ENCODE results near the gene ZDHHC1.

The ZDHHC1 gene

DNA sequence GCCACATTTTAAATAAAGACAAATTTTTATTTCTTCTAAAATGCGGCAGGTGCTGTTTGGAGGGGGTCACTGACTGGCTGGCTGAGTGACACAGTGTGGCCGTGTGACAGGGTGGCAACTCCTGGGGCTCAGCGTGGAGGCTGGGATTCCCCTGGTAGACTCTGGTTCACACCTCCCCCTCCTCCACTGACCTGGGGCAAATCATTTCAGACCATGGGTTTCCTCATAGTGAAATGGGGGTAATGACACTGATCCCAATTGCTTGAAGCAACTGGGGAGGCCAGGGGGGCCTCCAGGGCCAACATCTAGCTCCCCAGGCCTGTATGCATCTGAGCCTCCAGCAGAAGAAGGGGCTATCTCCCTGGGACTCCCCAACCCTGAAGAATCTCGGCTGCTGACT lies 21.2 kb upstream of the ZDHHC1 start:
- Histone ChIP-seq H3K4me1 (ENCODE audit: insufficient read depth, low read length) (peaks cover 10% of the 10 kb centered on the region; the same call in 1 of the 2 replicates), H3K4me3 (ENCODE audit: low read length) (no peak overlapping the region), H3K9me3 (ENCODE audit: insufficient read depth, low read depth, low read length) (no peaks in the 10 kb centered on the region), H3K27me3 (ENCODE audit: insufficient read depth, low read length) (no peaks in the 10 kb centered on the region), H3K27ac (ENCODE audit: low read length) (no peak overlapping the region), H3K36me3 (ENCODE audit: insufficient read depth, low read depth, low read length) (peaks cover 20% of the 10 kb centered on the region), H3K9ac (ENCODE audit: low read depth, low read length) (no peak overlapping the region)

DNA sequence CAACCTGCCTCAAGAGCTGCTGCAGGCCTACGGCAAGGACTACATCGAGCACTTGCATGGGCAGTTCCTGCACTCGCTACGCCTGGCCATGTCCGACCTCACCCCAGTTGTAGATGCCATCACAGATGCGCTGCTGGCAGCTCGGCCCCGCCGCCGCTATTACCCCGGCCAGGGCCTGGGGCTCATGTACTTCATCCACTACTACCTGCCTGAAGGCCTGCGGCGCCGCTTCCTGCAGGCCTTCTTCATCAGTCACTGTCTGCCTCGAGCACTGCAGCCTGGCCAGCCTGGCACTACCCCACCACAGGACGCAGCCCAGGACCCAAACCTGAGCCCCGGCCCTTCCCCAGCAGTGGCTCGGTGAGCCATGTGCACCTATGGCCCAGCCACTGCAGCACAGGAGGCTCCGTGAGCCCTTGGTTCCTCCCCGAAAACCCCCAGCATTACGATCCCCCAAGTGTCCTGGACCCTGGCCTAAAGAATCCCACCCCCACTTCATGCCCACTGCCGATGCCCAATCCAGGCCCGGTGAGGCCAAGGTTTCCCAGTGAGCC lies 20.4 kb upstream of the ZDHHC1 start:
- no peak overlapping the region for H3K27ac ChIP-seq (ENCODE audit: low read length)
- 0 out of 2 replicates have a peak, but pooled peaks cover 2% of the 10 kb centered on the region for H3K27me3 ChIP-seq (ENCODE audit: insufficient read depth, low read length)
- H3K9ac ChIP-seq (ENCODE audit: low read depth, low read length) = no peak overlapping the region
- H3K4me1 ChIP-seq (ENCODE audit: insufficient read depth, low read length) = peaks cover 13% of the 10 kb centered on the region; the same call in 1 of the 2 replicates
- no peaks in the 10 kb centered on the region for H3K9me3 ChIP-seq (ENCODE audit: insufficient read depth, low read depth, low read length)
- no peak overlapping the region for H3K4me3 ChIP-seq (ENCODE audit: low read length)
- H3K36me3 ChIP-seq (ENCODE audit: insufficient read depth, low read depth, low read length) = peaks cover 20% of the 10 kb centered on the region

DNA sequence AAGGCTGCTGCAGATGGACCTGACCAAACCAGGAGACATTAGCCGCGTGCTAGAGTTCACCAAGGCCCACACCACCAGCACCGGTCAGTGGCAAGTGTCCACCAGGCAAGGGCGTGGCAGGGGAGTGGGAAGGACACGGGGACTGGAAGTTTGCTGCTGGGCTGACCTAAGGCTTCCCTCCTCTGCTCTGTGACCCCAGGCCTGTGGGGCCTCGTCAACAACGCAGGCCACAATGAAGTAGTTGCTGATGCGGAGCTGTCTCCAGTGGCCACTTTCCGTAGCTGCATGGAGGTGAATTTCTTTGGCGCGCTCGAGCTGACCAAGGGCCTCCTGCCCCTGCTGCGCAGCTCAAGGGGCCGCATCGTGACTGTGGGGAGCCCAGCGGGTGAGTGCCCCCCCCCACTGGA lies 19.5 kb upstream of the ZDHHC1 start:
- Histone ChIP-seq H3K4me1 (ENCODE audit: insufficient read depth, low read length) (peaks cover 13% of the 10 kb centered on the region; the same call in 1 of the 2 replicates), H3K36me3 (ENCODE audit: insufficient read depth, low read depth, low read length) (peaks cover 20% of the 10 kb centered on the region), H3K27me3 (ENCODE audit: insufficient read depth, low read length) (peaks cover 6% of the 10 kb centered on the region; the same call in 1 of the 2 replicates), H3K27ac (ENCODE audit: low read length) (no peak overlapping the region), H3K4me3 (ENCODE audit: low read length) (no peak overlapping the region), H3K9me3 (ENCODE audit: insufficient read depth, low read depth, low read length) (no peaks in the 10 kb centered on the region), H3K9ac (ENCODE audit: low read depth, low read length) (no peak overlapping the region)

DNA sequence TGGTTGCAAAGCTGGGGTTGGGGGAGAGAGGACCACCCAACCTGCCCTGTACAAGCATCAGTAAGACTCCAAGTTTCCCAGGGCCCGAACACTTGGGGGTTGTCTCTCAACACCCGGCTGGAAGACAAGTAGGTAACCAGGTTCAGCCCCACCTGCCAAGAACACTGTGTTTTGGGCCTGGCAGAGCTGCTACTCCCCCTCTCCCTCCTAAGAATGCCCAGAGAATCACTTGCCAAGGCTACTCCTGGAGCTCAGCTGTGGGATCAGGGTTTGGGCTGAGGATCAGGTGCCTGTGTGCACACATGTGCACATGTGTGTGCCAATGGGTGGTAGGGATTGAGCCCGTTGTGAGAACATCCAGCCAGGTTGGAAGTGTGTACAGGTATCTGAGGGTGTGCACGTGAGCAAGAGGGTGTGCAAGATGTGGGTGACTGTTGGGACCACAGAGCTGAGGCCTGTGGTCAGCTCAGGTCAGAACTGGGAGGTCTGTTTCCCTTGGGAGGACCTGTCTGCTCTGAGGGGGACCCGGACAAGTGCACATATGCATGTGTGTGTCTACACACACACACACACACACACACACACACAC lies 16.9 kb upstream of the ZDHHC1 start:
- H3K9ac ChIP-seq (ENCODE audit: low read depth, low read length) = peak overlapping the region; percentile 73
- peaks cover 30% of the 10 kb centered on the region for H3K27me3 ChIP-seq (ENCODE audit: insufficient read depth, low read length)
- H3K36me3 ChIP-seq (ENCODE audit: insufficient read depth, low read depth, low read length) = peaks cover 15% of the 10 kb centered on the region
- H3K9me3 ChIP-seq (ENCODE audit: insufficient read depth, low read depth, low read length) = no peaks in the 10 kb centered on the region
- peak overlapping the region; percentile 89; the same call in 1 of the 2 replicates for H3K4me3 ChIP-seq (ENCODE audit: low read length)
- no peak overlapping the region for H3K27ac ChIP-seq (ENCODE audit: low read length)
- H3K4me1 ChIP-seq (ENCODE audit: insufficient read depth, low read length) = peaks cover 19% of the 10 kb centered on the region; the same call in 1 of the 2 replicates

DNA sequence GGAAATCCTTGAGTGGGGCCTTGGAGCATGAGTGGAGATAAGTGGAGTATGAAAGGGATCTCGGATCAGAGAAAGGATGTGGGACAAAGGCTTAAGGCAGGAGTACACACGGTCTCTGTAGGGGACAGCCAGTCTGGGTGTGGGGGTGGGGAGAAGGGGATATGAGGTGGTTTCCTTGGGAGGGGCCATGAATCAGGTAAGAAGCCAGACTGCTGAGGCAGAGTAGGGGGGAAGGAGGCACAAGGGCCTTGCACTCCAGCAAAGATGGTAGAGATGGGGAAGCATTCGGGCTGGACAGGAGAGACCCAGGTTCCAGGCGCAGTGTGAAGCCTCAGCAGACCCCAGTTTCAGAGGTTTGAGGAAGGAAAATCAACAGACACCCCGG lies 16.2 kb upstream of the ZDHHC1 start:
- Histone ChIP-seq H3K9me3 (ENCODE audit: insufficient read depth, low read depth, low read length) (no peaks in the 10 kb centered on the region), H3K4me3 (ENCODE audit: low read length) (peak overlapping the region; percentile 89; the same call in 1 of the 2 replicates), H3K27ac (ENCODE audit: low read length) (no peak overlapping the region), H3K9ac (ENCODE audit: low read depth, low read length) (peak overlapping the region; percentile 73; the same call in 1 of the 2 replicates), H3K36me3 (ENCODE audit: insufficient read depth, low read depth, low read length) (peaks cover 8% of the 10 kb centered on the region), H3K4me1 (ENCODE audit: insufficient read depth, low read length) (peaks cover 22% of the 10 kb centered on the region; the same call in 1 of the 2 replicates), H3K27me3 (ENCODE audit: insufficient read depth, low read length) (peaks cover 31% of the 10 kb centered on the region)

DNA sequence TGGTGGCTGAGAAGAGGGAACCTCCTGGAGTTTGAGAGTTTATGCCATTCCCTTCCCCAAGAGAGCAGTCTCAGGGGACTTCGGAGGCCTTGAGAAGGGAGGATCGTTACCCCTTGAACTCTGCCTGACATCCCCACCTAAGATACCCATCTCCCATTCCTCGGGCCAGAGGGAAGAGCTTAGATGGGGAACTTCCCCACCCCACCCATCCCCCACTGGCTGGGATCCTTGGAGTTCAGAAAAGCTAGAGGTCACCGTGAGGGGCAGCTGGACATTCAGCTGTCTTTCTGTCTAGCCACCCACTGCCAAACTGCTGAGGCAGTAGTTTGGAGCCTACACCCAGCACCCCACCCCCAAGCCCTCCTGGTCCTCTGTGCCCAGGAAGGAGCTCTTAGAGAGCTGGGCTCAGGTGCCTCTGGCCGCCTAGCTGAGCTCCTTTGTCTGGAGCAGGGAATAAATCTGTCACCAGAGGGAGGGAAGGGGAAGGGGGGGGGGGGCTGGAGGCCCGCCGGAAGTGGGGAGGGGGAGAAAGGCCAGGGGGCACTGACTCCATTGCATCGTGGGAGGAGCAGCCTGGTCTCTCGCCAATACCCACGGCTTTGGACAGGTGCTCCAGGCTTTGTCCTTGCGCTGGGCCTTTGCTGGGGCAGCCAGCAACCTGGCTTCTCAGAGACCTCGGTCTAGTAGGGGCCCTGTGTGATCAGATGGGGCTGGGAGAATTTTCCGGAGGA lies 15.7 kb upstream of the ZDHHC1 start:
- peaks cover 2% of the 10 kb centered on the region; the same call in 1 of the 2 replicates for H3K36me3 ChIP-seq (ENCODE audit: insufficient read depth, low read depth, low read length)
- peaks cover 22% of the 10 kb centered on the region; the same call in 1 of the 2 replicates for H3K4me1 ChIP-seq (ENCODE audit: insufficient read depth, low read length)
- H3K9ac ChIP-seq (ENCODE audit: low read depth, low read length) = peak overlapping the region; percentile 73; the same call in 1 of the 2 replicates
- no peaks in the 10 kb centered on the region for H3K9me3 ChIP-seq (ENCODE audit: insufficient read depth, low read depth, low read length)
- peak overlapping the region; percentile 89 for H3K4me3 ChIP-seq (ENCODE audit: low read length)
- peaks cover 31% of the 10 kb centered on the region for H3K27me3 ChIP-seq (ENCODE audit: insufficient read depth, low read length)
- H3K27ac ChIP-seq (ENCODE audit: low read length) = no peak overlapping the region

DNA sequence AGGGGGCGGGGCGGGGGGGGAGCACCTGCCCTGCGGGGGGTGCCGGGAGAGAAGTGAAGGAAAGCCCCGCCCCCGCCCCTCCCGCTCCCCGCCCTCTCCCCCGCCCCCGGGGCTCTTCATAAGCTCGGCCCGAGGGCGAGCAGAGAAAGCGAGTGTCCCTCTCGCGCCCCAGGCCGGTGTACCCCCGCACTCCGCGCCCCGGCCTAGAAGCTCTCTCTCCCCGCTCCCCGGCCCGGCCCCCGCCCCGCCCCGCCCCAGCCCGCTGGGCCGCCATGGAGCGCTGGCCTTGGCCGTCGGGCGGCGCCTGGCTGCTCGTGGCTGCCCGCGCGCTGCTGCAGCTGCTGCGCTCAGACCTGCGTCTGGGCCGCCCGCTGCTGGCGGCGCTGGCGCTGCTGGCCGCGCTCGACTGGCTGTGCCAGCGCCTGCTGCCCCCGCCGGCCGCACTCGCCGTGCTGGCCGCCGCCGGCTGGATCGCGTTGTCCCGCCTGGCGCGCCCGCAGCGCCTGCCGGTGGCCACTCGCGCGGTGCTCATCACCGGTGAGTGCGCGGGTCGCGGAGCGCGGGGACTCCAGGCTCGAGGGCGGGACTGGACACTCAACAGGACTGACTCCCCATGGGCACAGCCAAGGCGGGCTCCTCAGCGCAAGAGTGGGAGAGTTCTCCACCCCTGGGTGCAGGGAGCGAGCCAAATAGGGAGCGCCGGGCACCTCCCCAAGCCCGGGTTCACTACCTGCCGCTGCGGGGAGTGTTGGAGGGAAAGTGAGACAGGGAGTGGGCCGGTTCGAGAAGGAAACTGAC lies 14.9 kb upstream of the ZDHHC1 start, which contains the start of gene HSD11B2:
Gene HSD11B2, plus strand, starts transcription at position 145 of the 798 bp plus-strand sequence. Its CDS starts 128 bp downstream, at position 273.
- H3K27me3 ChIP-seq (ENCODE audit: insufficient read depth, low read length) = peaks cover 31% of the 10 kb centered on the region
- H3K9ac ChIP-seq (ENCODE audit: low read depth, low read length) = peak within 1 kb of the TSS; percentile 71; the same call in 1 of the 2 replicates
- no peak within 1 kb of the TSS for H3K27ac ChIP-seq (ENCODE audit: low read length)
- H3K4me1 ChIP-seq (ENCODE audit: insufficient read depth, low read length) = peaks cover 22% of the 10 kb centered on the region; the same call in 1 of the 2 replicates
- H3K4me3 ChIP-seq (ENCODE audit: low read length) = peak within 1 kb of the TSS; percentile 89
- H3K9me3 ChIP-seq (ENCODE audit: insufficient read depth, low read depth, low read length) = no peaks in the 10 kb centered on the region
- H3K36me3 ChIP-seq (ENCODE audit: insufficient read depth, low read depth, low read length) = no peaks in the 10 kb centered on the region

DNA sequence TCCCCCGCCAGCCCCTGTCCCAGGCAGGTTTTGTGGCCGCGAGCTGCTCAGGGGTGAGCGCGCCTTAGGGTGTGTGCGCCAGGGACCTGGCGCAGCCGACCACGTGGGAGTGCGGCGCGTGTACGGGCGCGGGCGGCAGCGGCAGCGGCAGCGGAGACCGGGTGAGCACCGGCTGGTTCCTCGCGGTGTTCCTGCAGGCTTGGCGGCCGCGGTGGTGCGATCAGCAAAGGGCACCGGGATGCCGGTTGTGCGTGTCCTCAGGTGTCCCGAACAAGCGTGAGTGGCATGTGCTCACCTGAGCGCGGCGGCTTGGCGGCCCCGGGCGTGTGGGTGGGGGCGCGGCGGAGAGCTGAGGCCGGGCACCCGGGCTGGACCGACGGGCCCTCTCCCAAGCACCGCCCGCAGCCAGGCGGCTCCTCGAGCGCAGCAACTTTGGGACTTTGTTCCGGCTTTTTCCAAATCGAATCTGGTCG lies 14.3 kb upstream of the ZDHHC1 start:
- Histone ChIP-seq H3K27me3 (ENCODE audit: insufficient read depth, low read length) (peaks cover 31% of the 10 kb centered on the region), H3K27ac (ENCODE audit: low read length) (no peak overlapping the region), H3K4me1 (ENCODE audit: insufficient read depth, low read length) (peaks cover 26% of the 10 kb centered on the region; the same call in 1 of the 2 replicates), H3K9me3 (ENCODE audit: insufficient read depth, low read depth, low read length) (no peaks in the 10 kb centered on the region), H3K36me3 (ENCODE audit: insufficient read depth, low read depth, low read length) (no peaks in the 10 kb centered on the region), H3K9ac (ENCODE audit: low read depth, low read length) (peak overlapping the region; percentile 71; the same call in 1 of the 2 replicates), H3K4me3 (ENCODE audit: low read length) (peak overlapping the region; percentile 70)

DNA sequence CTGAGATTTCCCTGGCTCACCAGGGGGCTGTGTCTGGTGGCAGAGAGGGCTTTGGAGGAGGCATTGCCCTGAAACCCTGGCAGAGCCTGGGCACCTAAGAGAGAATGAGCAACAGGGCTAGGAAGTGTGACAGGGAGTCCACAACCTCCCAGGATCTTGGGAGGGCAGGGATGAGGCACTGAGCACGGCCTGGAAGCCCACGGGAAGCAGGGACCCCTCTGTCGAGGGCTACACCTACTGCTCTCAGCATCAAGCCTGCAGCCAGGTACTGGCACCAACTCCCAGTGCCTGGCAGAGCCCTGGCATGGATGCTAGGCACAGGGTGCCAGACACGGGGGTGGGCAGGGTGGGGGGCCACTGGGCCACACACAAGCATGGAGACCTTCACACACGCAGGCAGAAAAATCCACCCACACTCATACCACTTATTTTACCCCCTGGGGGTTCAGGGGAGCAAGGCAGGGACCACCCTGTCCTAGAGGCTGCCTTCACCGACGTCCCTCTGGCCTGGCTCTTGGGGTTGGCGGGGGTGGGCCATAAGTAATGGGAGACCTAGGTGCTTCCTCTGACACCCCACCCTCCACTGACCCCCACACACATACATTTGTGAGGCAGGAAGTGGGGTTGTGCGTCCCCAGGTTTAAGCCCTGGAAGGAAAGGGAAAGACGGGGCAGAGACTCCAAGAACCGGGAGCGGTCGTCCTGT lies 13.7 kb upstream of the ZDHHC1 start:
- Histone ChIP-seq H3K27ac (ENCODE audit: low read length) (no peak overlapping the region), H3K4me3 (ENCODE audit: low read length) (peak overlapping the region; percentile 70), H3K9me3 (ENCODE audit: insufficient read depth, low read depth, low read length) (no peaks in the 10 kb centered on the region), H3K4me1 (ENCODE audit: insufficient read depth, low read length) (peaks cover 32% of the 10 kb centered on the region), H3K27me3 (ENCODE audit: insufficient read depth, low read length) (peaks cover 31% of the 10 kb centered on the region), H3K36me3 (ENCODE audit: insufficient read depth, low read depth, low read length) (no peaks in the 10 kb centered on the region), H3K9ac (ENCODE audit: low read depth, low read length) (peak overlapping the region; percentile 71; the same call in 1 of the 2 replicates)

DNA sequence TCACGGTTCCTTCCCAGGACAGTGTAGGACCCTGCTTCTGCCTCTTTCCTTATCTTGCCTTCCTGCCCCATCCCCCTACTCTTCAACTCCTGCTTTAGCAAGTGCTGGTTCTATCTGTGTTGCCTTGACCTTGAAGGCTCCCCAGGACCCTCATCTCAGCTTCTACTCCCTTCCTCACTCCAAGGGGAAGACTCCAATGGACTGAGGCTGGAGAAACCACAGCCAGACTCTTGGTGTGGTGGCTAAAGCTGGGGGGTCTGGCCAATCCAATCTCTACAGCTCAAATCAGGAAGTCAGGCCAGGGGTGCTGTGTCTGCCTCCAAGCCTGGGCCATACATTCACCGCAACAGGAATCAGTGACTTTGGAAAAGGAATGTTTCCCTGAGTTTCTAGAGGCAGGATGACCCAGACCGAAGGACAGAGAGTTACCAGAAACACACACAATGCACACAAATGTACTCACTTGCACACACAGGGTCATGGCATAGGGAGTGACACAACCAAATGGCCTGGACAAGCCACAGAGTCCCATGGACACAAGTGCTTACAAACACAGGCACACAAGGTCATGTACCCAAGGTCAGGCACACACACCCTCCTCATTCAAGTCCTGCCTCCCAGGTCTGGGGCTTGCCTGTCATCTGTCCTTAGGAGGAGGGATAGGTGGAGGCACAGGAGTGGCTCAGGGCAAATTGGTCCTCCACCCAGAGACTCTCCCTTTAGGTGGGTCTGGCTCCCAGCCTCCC lies 12.9 kb upstream of the ZDHHC1 start:
- Histone ChIP-seq H3K36me3 (ENCODE audit: insufficient read depth, low read depth, low read length) (no peaks in the 10 kb centered on the region), H3K27me3 (ENCODE audit: insufficient read depth, low read length) (peaks cover 31% of the 10 kb centered on the region), H3K9me3 (ENCODE audit: insufficient read depth, low read depth, low read length) (no peaks in the 10 kb centered on the region), H3K4me1 (ENCODE audit: insufficient read depth, low read length) (peaks cover 39% of the 10 kb centered on the region), H3K9ac (ENCODE audit: low read depth, low read length) (no peak overlapping the region), H3K27ac (ENCODE audit: low read length) (no peak overlapping the region), H3K4me3 (ENCODE audit: low read length) (no peak overlapping the region; the same call in 1 of the 2 replicates)
